ENCODE data around the gene ATP1A3.
"Not testable (repeated sequence)": the region's sequence is repeated elsewhere in the genome, so short reads cannot be mapped to it uniquely, and the experiment has no call there.

ATP1A3 gene

GRCh38 chr19:41993612-41994483 lies at the start of gene ATP1A3:
ATP1A3 (minus strand) TSS chr19:41994230; CDS start chr19:41994076, 154 bp downstream.
- DNase-seq, result no peak

- DNase-seq, result peak in 1 of 2 experiments; percentile 78
Measured at GRCh38 chr19:42042455-42043170, 48.6 kb upstream of the ATP1A3 start.

GRCh38 chr19:42040491-42040890 lies 46.5 kb upstream of the ATP1A3 start:
- not testable (repeated sequence) for DNase-seq

- DNase-seq, result no peak
Measured at GRCh38 chr19:42040031-42040430, 46.0 kb upstream of the ATP1A3 start.

- no peak for DNase-seq
Measured at GRCh38 chr19:42038666-42039065, 44.6 kb upstream of the ATP1A3 start.

GRCh38 chr19:42037649-42038048 lies 43.6 kb upstream of the ATP1A3 start:
- DNase-seq, result no peak

GRCh38 chr19:42034640-42035391 lies 40.8 kb upstream of the ATP1A3 start:
- peak in 1 of 2 experiments; percentile 26 for DNase-seq

GRCh38 chr19:42033413-42033812 lies 39.4 kb upstream of the ATP1A3 start:
- DNase-seq, result no peak

GRCh38 chr19:42032431-42032830 lies 38.4 kb upstream of the ATP1A3 start:
- no peak for DNase-seq

GRCh38 chr19:42030645-42031440 lies 36.8 kb upstream of the ATP1A3 start:
- peak in 1 of 2 experiments; percentile 6 for DNase-seq

- no peak for DNase-seq
Measured at GRCh38 chr19:42028304-42029216, 34.5 kb upstream of the ATP1A3 start.

- peak; percentile 64 to 74 for DNase-seq
Measured at GRCh38 chr19:42024622-42025111, 30.6 kb upstream of the ATP1A3 start.

- no peak for DNase-seq
Measured at GRCh38 chr19:42023943-42024260, 29.9 kb upstream of the ATP1A3 start.

- no peak for DNase-seq
Measured at GRCh38 chr19:42023121-42023942, 29.3 kb upstream of the ATP1A3 start.

- no peak for DNase-seq
Measured at GRCh38 chr19:42022616-42023015, 28.6 kb upstream of the ATP1A3 start.

- no peak for DNase-seq
Measured at GRCh38 chr19:42021185-42021584, 27.2 kb upstream of the ATP1A3 start.

GRCh38 chr19:42018503-42019193 lies 24.6 kb upstream of the ATP1A3 start:
- DNase-seq, result no peak

GRCh38 chr19:42017040-42017439 lies 23.0 kb upstream of the ATP1A3 start:
- no peak for DNase-seq

- not testable (repeated sequence) for DNase-seq
Measured at GRCh38 chr19:42012747-42013146, 18.7 kb upstream of the ATP1A3 start.
